HepG2 (cell line): ENCODE results near the gene SRSF2. TPM values are rescaled to one million over a fixed set of nuclear protein-coding genes. Genes with fewer than 3 reads are reported as not detected.
"Not testable (repeated sequence)": the region's sequence is repeated elsewhere in the genome, so short reads cannot be mapped to it uniquely, and the experiment has no call there.

Experiments used
- ATAC-seq: fragments of 200-7000 bp; cut with Tn5 transposase; 3 replicates; pipeline ENCODE4 v1.9.1; 2020; ENCODE audit warnings: mild to moderate bottlenecking, moderate library complexity
- BruUV-seq: library from RNA; stranded (reverse); fragments of 400-500 nt; replicated peaks from 2 replicates; lab custom pipeline; 2021; lab: Mats Ljungman, UMichigan
- CTCF ChIA-PET: fragments of 300-600 bp; formaldehyde crosslinking; extraction: SDS; loops from one replicate; lab custom pipeline; 2021; ENCODE audit warnings: low total read pairs, inconsistent platforms, low intra/inter-chr PET ratio; lab: Yijun Ruan, JAX
- POLR2A ChIA-PET: fragments of 350-600 bp; sonication (Branson Sonifier 250); formaldehyde crosslinking; loops from one replicate; lab custom pipeline; 2020; ENCODE audit warnings: antibody characterized with exemption, inconsistent platforms; lab: Yijun Ruan, JAX
- DNase-seq: peaks from one replicate; pipeline ENCODE4 v3.0.0-alpha.2; 2015; ENCODE audit warnings: low spot score
- FAIRE-seq: peaks from 3 replicates; lab custom pipeline; 2011; peaks lifted over from hg19 to GRCh38; lab: Jason Lieb, UNC
- H2AFZ ChIP-seq: one replicate; pipeline ENCODE4 v1.6.1; 2011; ENCODE audit warnings: low read length, inconsistent platforms
- H3K27ac ChIP-seq: fragments of 300-600 bp; 3 replicates; pipeline ENCODE4 v1.8.0; 2011; ENCODE audit warnings: mixed run types, mild to moderate bottlenecking, mixed read lengths, low read length, inconsistent platforms; ENCODE audit not compliant: insufficient read depth; ENCODE audit errors: extremely low read length
- H3K27me3 ChIP-seq, 2 experiments: fragments of 200-600 bp in 1 of 2; 2 replicates in 1 of 2; 3 replicates in 1 of 2; pipeline versions ENCODE4 v1.6.0 to v1.8.0; 2011; ENCODE audit warnings: low read length in 2 of 2, mild to moderate bottlenecking in 2 of 2, moderate library complexity in 2 of 2, inconsistent platforms in 1 of 2; ENCODE audit not compliant: insufficient read depth in 2 of 2, control insufficient read depth in 1 of 2
- H3K36me3 ChIP-seq, 2 experiments: fragments of 200-600 bp in 1 of 2; replicated peaks in 1 of 2; 2 replicates in 1 of 2; 3 replicates in 1 of 2; pipeline versions ENCODE4 v1.5.1 to v1.8.0; 2011; ENCODE audit warnings: low read length in 2 of 2, inconsistent platforms in 1 of 2; ENCODE audit not compliant: insufficient read depth in 2 of 2, control insufficient read depth in 1 of 2
- H3K4me1 ChIP-seq: 2 replicates; pipeline ENCODE4 v1.5.1; 2012; ENCODE audit warnings: low read length, inconsistent platforms; ENCODE audit not compliant: insufficient read depth
- H3K4me2 ChIP-seq: 2 replicates; pipeline ENCODE4 v1.6.0; 2011; ENCODE audit warnings: low read depth, low read length, inconsistent platforms
- H3K4me3 ChIP-seq, 3 experiments: fragments of 200-600 bp in 1 of 3; sonication (generic), shearing (Covaris generic) in 1 of 3; replicated peaks in 1 of 3; 2 replicates each; pipeline ENCODE4 v1.5.1; 2011 to 2016; ENCODE audit warnings: low read length in 3 of 3, inconsistent platforms in 2 of 3, low read depth in 2 of 3, mild to moderate bottlenecking in 2 of 3, control low read depth in 1 of 3, mixed read lengths in 1 of 3; ENCODE audit not compliant: insufficient read depth in 1 of 3
- H3K79me2 ChIP-seq: one replicate; pipeline ENCODE4 v1.6.1; 2011; ENCODE audit warnings: low read length, inconsistent platforms; ENCODE audit not compliant: insufficient read depth
- H3K9ac ChIP-seq: 2 replicates; pipeline ENCODE4 v1.6.0; 2011; ENCODE audit warnings: mild to moderate bottlenecking, low read depth, low read length, inconsistent platforms; ENCODE audit not compliant: insufficient read depth
- H3K9me3 ChIP-seq: 2 replicates; pipeline ENCODE4 v1.5.1; 2012; ENCODE audit warnings: mild to moderate bottlenecking, low read length
- H4K20me1 ChIP-seq: 2 replicates; pipeline ENCODE4 v1.6.0; 2011; ENCODE audit warnings: inconsistent platforms, mild to moderate bottlenecking, low read length, moderate library complexity; ENCODE audit not compliant: insufficient read depth
- BORCS8-MEF2B ChIP-seq: sonication (generic); formaldehyde crosslinking; IDR thresholded peaks from 2 replicates; pipeline ENCODE4 v1.8.0; 2022; ENCODE audit warnings: mild to moderate bottlenecking, missing genetic modification reagents
- CREB3 ChIP-seq: sonication (generic); formaldehyde crosslinking; IDR thresholded peaks from 2 replicates; pipeline ENCODE4 v1.5.0; 2020; ENCODE audit warnings: missing genetic modification reagents
- HOXA3 ChIP-seq: sonication (generic); formaldehyde crosslinking; IDR thresholded peaks from 2 replicates; pipeline ENCODE4 v1.5.0; 2020; ENCODE audit warnings: missing genetic modification reagents
- NFKB2 ChIP-seq: sonication (generic); formaldehyde crosslinking; IDR thresholded peaks from 2 replicates; pipeline ENCODE4 v1.4.0; 2020; ENCODE audit warnings: missing genetic modification reagents, borderline replicate concordance
- POLR2G ChIP-seq: fragments of 200-400 bp; formaldehyde crosslinking; IDR thresholded peaks from 2 replicates; pipeline ENCODE4 v1.6.1; 2018; ENCODE audit warnings: mild to moderate bottlenecking, low read depth, low read length, moderate library complexity
- SALL1 ChIP-seq: sonication (generic); formaldehyde crosslinking; IDR thresholded peaks from 2 replicates; pipeline ENCODE4 v1.8.0; 2022; ENCODE audit warnings: mild to moderate bottlenecking, missing genetic modification reagents
- ZFP90 ChIP-seq: sonication (generic); formaldehyde crosslinking; IDR thresholded peaks from 2 replicates; pipeline ENCODE4 v1.8.0; 2022; ENCODE audit warnings: missing genetic modification reagents, mild to moderate bottlenecking, inconsistent platforms, borderline replicate concordance
- ZNF547 ChIP-seq: sonication (generic); formaldehyde crosslinking; IDR thresholded peaks from 2 replicates; pipeline ENCODE4 v1.5.1; 2020; ENCODE audit warnings: mild to moderate bottlenecking, missing genetic modification reagents
- ZNF740 ChIP-seq: sonication (generic); formaldehyde crosslinking; IDR thresholded peaks from 2 replicates; pipeline ENCODE4 v1.4.0; 2020; ENCODE audit warnings: missing genetic modification reagents
- ZNF773 ChIP-seq: sonication (generic); formaldehyde crosslinking; IDR thresholded peaks from 2 replicates; pipeline ENCODE4 v1.4.0; 2020; ENCODE audit warnings: missing genetic modification reagents, borderline replicate concordance
- WGBS: methylation state at CpG from one replicate; pipeline ENCODE4 v1.1.6; 2017; ENCODE audit warnings: low lambda C conversion rate; 5-methylcytosine and 5-hydroxymethylcytosine counted together
- in situ Hi-C: cut with HindIII; loops from 2 replicates; pipeline ENCODE4 v1.10.0; 2017; ENCODE audit warnings: low pct_unique_long_range_greater_than_20kb; ENCODE audit not compliant: extremely low pct_ligation_motif_present
- intact Hi-C: fragments of 100-400 bp; cut with micrococcal nuclease; formaldehyde crosslinking; loops from one replicate; pipeline ENCODE4 v1.10.0; 2022; ENCODE audit not compliant: unreplicated experiment
- polyA plus RNA-seq, 8 experiments: library from polyadenylated mRNA; depleted of rRNA in 3 of 8; stranded (reverse) in 7 of 8; unstranded in 1 of 8; fragments of >200 nt; fragmentation: Illumina TruSeq in 4 of 8; extraction: Trizol in 4 of 8; gene quantifications; 2 replicates each; pipeline versions ENCODE4 v1.2.1 to v1.2.3, GENCODE V29; 2011 to 2016; ENCODE audit warnings: low read depth in 4 of 8, missing spikeins in 1 of 8, mixed read lengths in 1 of 8; ENCODE audit not compliant: insufficient read depth in 1 of 8
- total RNA-seq, 5 experiments: library from RNA; depleted of rRNA; stranded (reverse); fragments of >200 nt; fragmentation: Illumina TruSeq; extraction: Trizol; gene quantifications; 2 replicates each; pipeline ENCODE4 v1.2.3, GENCODE V29; 2016; ENCODE audit warnings: low read depth in 1 of 5
- TF ChIP-seq, protein P1 (sequence below), 2 experiments: sonication (generic) in 1 of 2; formaldehyde crosslinking in 1 of 2; IDR thresholded peaks; 2 replicates each; pipeline versions ENCODE4 v1.6.1 to v1.9.0; 2014 to 2022; ENCODE audit warnings: antibody characterized with exemption in 1 of 2, borderline replicate concordance in 1 of 2, inconsistent platforms in 1 of 2, low read depth in 1 of 2, missing genetic modification reagents in 1 of 2
- TF ChIP-seq, protein P2 (sequence below): sonication (generic); formaldehyde crosslinking; IDR thresholded peaks from 2 replicates; pipeline ENCODE4 v1.8.0; 2022; ENCODE audit warnings: missing genetic modification reagents, low read depth, mild to moderate bottlenecking, borderline replicate concordance

SRSF2 gene
- total and polyA plus RNA-seq, 2 of the 13 experiments (the other 11 are each of a cell fraction or from before 2014, with no cell fraction given), result 306 to 319 TPM

- Histone ChIP-seq H3K79me2 (peaks cover 68% of the 10 kb centered on the region), H4K20me1 (peaks cover 40% of the 10 kb centered on the region), H3K4me1 (peaks cover 58% of the 10 kb centered on the region), H3K36me3 (peaks cover 12 to 35% of the 10 kb centered on the region in 2 experiments), H3K27ac (peak overlapping the region; percentile 12)
- CTCF ChIA-PET, H3K9ac ChIP-seq, BruUV-seq, H3K27me3 ChIP-seq, ATAC-seq, intact Hi-C loops, FAIRE-seq, H3K4me2 ChIP-seq, H2AFZ ChIP-seq, in situ Hi-C loops, H3K4me3 ChIP-seq, H3K9me3 ChIP-seq, DNase-seq: not testable (repeated sequence)
- 94% methylated on average over 13 of the region's 13 CpGs for WGBS
- POLR2A ChIA-PET, result interaction anchor here (0.8 to 1.8 kb wide), 3 partner anchors 13 to 61 kb away, joined by 3 to 8 read pairs (median 3); no protein-coding TSS in a partner anchor
- TF ChIP-seq NFKB2 (CRISPR knock-in tag) (peak; percentile 44; the same call in 1 of the 2 replicates), SALL1 (CRISPR knock-in tag) (0 out of 2 replicates have a peak, but pooled peaks have one; percentile 9), POLR2G (peak; percentile 70), BORCS8-MEF2B (CRISPR knock-in tag) (0 out of 2 replicates have a peak, but pooled peaks have one; percentile 27), ZNF547 (CRISPR knock-in tag) (0 out of 2 replicates have a peak, but pooled peaks have one; percentile 35), ZFP90 (CRISPR knock-in tag) (0 out of 2 replicates have a peak, but pooled peaks have one; percentile 49), ZNF740 (CRISPR knock-in tag) (0 out of 2 replicates have a peak, but pooled peaks have one; percentile 22), ZNF773 (0 out of 2 replicates have a peak, but pooled peaks have one; percentile 24), HOXA3 (CRISPR knock-in tag) (0 out of 2 replicates have a peak, but pooled peaks have one; percentile 28), CREB3 (CRISPR knock-in tag) (0 out of 2 replicates have a peak, but pooled peaks have one; percentile 29)
- TF ChIP-seq, protein P1, sequence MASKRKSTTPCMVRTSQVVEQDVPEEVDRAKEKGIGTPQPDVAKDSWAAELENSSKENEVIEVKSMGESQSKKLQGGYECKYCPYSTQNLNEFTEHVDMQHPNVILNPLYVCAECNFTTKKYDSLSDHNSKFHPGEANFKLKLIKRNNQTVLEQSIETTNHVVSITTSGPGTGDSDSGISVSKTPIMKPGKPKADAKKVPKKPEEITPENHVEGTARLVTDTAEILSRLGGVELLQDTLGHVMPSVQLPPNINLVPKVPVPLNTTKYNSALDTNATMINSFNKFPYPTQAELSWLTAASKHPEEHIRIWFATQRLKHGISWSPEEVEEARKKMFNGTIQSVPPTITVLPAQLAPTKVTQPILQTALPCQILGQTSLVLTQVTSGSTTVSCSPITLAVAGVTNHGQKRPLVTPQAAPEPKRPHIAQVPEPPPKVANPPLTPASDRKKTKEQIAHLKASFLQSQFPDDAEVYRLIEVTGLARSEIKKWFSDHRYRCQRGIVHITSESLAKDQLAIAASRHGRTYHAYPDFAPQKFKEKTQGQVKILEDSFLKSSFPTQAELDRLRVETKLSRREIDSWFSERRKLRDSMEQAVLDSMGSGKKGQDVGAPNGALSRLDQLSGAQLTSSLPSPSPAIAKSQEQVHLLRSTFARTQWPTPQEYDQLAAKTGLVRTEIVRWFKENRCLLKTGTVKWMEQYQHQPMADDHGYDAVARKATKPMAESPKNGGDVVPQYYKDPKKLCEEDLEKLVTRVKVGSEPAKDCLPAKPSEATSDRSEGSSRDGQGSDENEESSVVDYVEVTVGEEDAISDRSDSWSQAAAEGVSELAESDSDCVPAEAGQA (IDR thresholded peaks at IDR 0.05; ENCODE audit: low read depth), result not testable (repeated sequence)
- TF ChIP-seq, protein P1 (CRISPR knock-in tag; IDR thresholded peaks at IDR 0.05; ENCODE audit: borderline replicate concordance), result 0 out of 2 replicates have a peak, but pooled peaks have one; percentile 32
- TF ChIP-seq, protein P2, sequence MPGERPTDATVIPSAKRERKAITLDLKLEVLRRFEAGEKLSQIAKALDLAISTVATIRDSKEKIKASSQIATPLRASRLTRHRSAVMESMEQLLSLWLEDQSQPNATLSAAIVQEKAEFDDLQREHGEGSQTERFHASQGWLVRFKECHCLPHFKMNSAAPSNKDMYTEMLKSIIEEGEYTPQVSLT (CRISPR knock-in tag), result 0 out of 2 replicates have a peak, but pooled peaks have one; percentile 31
Observed at GRCh38 chr17:76731800-76732733, 5.1 kb downstream of the SRSF2 start.
